Measurements from ENCODE around the gene NMNAT2.

The NMNAT2 gene

DNA sequence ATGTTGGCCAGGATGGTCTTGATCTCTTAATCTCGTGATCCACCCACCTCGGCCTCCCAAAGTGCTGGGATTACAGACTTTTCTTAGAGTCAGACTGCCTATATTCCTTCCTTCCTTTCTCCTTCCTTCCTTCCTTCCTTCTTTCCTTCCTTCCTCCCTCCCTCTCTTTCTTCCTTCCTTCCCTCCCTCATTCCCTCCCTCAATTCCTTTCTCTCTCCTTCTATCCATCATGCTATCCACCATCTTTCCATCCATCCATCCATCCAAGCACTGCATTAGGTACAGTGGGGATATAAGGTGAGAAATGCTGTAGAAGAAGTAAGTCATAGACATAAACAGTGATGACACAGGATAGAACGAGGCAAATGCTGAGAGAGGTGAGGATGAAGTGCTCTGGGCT is 218.9 kb downstream of the NMNAT2 start:
- Histone ChIP-seq H3K27me3 (no peaks in the 10 kb centered on the region), H3K4me3 (no peak overlapping the region), H3K9me3 (no peaks in the 10 kb centered on the region), H3K4me1 (peaks cover 0 to 2% (median 0%) of the 10 kb centered on the region in 4 donors), H3K36me3 (no peaks in the 10 kb centered on the region), H3K27ac (no peak overlapping the region)
- TF ChIP-seq, protein P1, sequence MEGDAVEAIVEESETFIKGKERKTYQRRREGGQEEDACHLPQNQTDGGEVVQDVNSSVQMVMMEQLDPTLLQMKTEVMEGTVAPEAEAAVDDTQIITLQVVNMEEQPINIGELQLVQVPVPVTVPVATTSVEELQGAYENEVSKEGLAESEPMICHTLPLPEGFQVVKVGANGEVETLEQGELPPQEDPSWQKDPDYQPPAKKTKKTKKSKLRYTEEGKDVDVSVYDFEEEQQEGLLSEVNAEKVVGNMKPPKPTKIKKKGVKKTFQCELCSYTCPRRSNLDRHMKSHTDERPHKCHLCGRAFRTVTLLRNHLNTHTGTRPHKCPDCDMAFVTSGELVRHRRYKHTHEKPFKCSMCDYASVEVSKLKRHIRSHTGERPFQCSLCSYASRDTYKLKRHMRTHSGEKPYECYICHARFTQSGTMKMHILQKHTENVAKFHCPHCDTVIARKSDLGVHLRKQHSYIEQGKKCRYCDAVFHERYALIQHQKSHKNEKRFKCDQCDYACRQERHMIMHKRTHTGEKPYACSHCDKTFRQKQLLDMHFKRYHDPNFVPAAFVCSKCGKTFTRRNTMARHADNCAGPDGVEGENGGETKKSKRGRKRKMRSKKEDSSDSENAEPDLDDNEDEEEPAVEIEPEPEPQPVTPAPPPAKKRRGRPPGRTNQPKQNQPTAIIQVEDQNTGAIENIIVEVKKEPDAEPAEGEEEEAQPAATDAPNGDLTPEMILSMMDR (IDR thresholded peaks at IDR 0.05): no peak
- DNase-seq: no peak
- intact Hi-C loops (cut with DNase I; ENCODE audit: low total_unique reads): no loop called here

DNA sequence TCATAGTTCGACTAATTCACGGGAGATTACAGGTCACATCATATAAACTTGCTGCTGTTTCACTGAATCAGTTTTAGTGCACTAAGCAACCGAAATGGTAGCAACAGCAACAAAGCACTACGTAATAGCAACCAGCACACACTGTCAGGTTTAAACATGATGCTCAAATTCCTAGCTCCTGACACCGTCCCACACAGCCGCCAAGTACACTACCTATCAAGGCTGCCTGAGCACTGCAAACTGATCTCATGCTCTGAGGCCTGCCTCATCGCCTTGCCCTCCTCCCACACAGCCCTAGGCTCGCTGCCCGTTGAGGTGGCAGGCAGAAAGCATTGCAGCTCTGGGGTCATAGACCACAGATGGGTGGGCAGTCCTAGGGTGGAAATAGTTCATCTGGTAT is 219.7 kb downstream of the NMNAT2 start:
- no peaks in the 10 kb centered on the region for H3K36me3 ChIP-seq
- H3K4me3 ChIP-seq: no peak overlapping the region
- no peaks in the 10 kb centered on the region for H3K9me3 ChIP-seq
- TF ChIP-seq, protein P1 (IDR thresholded peaks at IDR 0.05): no peak
- no peak overlapping the region for H3K27ac ChIP-seq
- H3K27me3 ChIP-seq: no peaks in the 10 kb centered on the region
- intact Hi-C loops (cut with DNase I; ENCODE audit: low total_unique reads): no loop called here
- no peaks in the 10 kb centered on the region for H3K4me1 ChIP-seq
- no peak for DNase-seq

All from tibial artery (tissue), 4 donors.